Spleen (tissue), 7 donors: ENCODE data around the gene WDR33.

ENCODE experiments used
- CTCF ChIP-seq, 11 experiments: fragments of 200-600 bp in 7 of 11; fragments of 450-650 bp in 4 of 11; sonication (generic) in 4 of 11; IDR thresholded peaks in 8 of 11; conservative IDR thresholded peaks in 3 of 11; 1 replicate in 7 of 11; 2 replicates in 4 of 11; pipeline versions ENCODE4 v1.4.0 to v1.8.0; 2016 to 2021; ENCODE audit warnings: antibody characterized with exemption in 11 of 11, inconsistent platforms in 4 of 11, mild to moderate bottlenecking in 1 of 11
- POLR2A ChIP-seq, 3 donors: fragments of 450-650 bp; IDR thresholded peaks; one replicate each; pipeline ENCODE4 v1.5.1; 2017; ENCODE audit warnings: antibody characterized with exemption in 3 of 3, mild to moderate bottlenecking in 1 of 3
- POLR2AphosphoS5 ChIP-seq, 3 donors: sonication (generic); formaldehyde crosslinking; IDR thresholded peaks; one replicate each; pipeline ENCODE4 v1.5.1; 2017; ENCODE audit warnings: antibody characterized with exemption in 3 of 3
- donor health status: DM: no; HTN: no; CAD: no; lungs with moderate emphysema.
- donor health status: DM: no; HTN: no; CAD: no.
- donor health status: DM: no; HTN: no; CAD: no.

- no peak for TF ChIP-seq POLR2AphosphoS5 (IDR thresholded peaks at IDR 0.05)
- no peak for TF ChIP-seq CTCF (IDR thresholded peaks at IDR 0.05 in 8 of 11, conservative IDR thresholded peaks at IDR 0.05 in 3 of 11)
- no peak for TF ChIP-seq POLR2A (IDR thresholded peaks at IDR 0.05)
Observed at GRCh38 chr2:127669056-127669455, 141.9 kb downstream of the WDR33 start.
